Ramos (cell line): ENCODE measurements around the gene PRKAR1B.

Source experiments
- in situ Hi-C: fragments of 300-500 bp; cut with MboI; formaldehyde crosslinking; loops from one replicate; pipeline ENCODE4 v1.14.3; 2022; ENCODE audit warnings: low sequenced_read_pairs; ENCODE audit not compliant: unreplicated experiment

PRKAR1B gene

GRCh38 chr7:596819-597182, 130.3 kb downstream of the PRKAR1B start:
- in situ Hi-C loops = no loop called here

GRCh38 chr7:596071-596818, 130.8 kb downstream of the PRKAR1B start:
- in situ Hi-C loops = no loop called here

- in situ Hi-C loops = no loop called here
These were observed 131.5 kb downstream of the PRKAR1B start for GRCh38 chr7:595621-596010.

GRCh38 chr7:594920-595620, 132.0 kb downstream of the PRKAR1B start:
- in situ Hi-C loops = no loop called here

GRCh38 chr7:594212-594913, 132.7 kb downstream of the PRKAR1B start:
- in situ Hi-C loops = no loop called here

GRCh38 chr7:593324-594115, 133.6 kb downstream of the PRKAR1B start:
- in situ Hi-C loops = no loop called here

GRCh38 chr7:591856-592628, 135.0 kb downstream of the PRKAR1B start:
- in situ Hi-C loops = no loop called here

- in situ Hi-C loops = no loop called here
These were observed 136.1 kb downstream of the PRKAR1B start for GRCh38 chr7:590731-591551.

- in situ Hi-C loops = no loop called here
These were observed 137.1 kb downstream of the PRKAR1B start for GRCh38 chr7:589781-590575.

GRCh38 chr7:587767-588166, 139.3 kb downstream of the PRKAR1B start:
- in situ Hi-C loops = no loop called here

- in situ Hi-C loops = no loop called here
These were observed 140.6 kb downstream of the PRKAR1B start for GRCh38 chr7:586494-586893.

GRCh38 chr7:585873-586272, 141.2 kb downstream of the PRKAR1B start:
- in situ Hi-C loops = no loop called here

- in situ Hi-C loops = no loop called here
These were observed 141.8 kb downstream of the PRKAR1B start for GRCh38 chr7:585229-585711.

- in situ Hi-C loops = no loop called here
These were observed 142.3 kb downstream of the PRKAR1B start for GRCh38 chr7:584820-585219.

- in situ Hi-C loops = no loop called here
These were observed 143.0 kb downstream of the PRKAR1B start for GRCh38 chr7:584122-584465.

GRCh38 chr7:583410-584121, 143.5 kb downstream of the PRKAR1B start:
- in situ Hi-C loops = no loop called here

- in situ Hi-C loops = no loop called here
These were observed 144.2 kb downstream of the PRKAR1B start for GRCh38 chr7:582931-583330.
